H9 (cell line): ENCODE results near the gene SLC46A2. TPM values are rescaled to one million over a fixed set of nuclear protein-coding genes. Genes with fewer than 3 reads are reported as not detected.

Experiments
- DNase-seq: peaks from one replicate; pipeline ENCODE4 v3.0.0-alpha.2; 2017
- H2AFZ ChIP-seq: one replicate; pipeline ENCODE4 v1.6.1; 2013; ENCODE audit warnings: mild to moderate bottlenecking, low read length, control low read depth, moderate library complexity
- H2AK5ac ChIP-seq: 2 replicates; pipeline ENCODE4 v1.6.1; 2013; ENCODE audit warnings: low read length, control low read depth, mixed read lengths; ENCODE audit not compliant: insufficient read length
- H2BK120ac ChIP-seq: one replicate; pipeline ENCODE4 v1.6.1; 2013; ENCODE audit warnings: low read depth, mild to moderate bottlenecking, low read length, control low read depth, inconsistent platforms; ENCODE audit not compliant: poor library complexity, severe bottlenecking
- H2BK12ac ChIP-seq: 2 replicates; pipeline ENCODE4 v1.6.1; 2013; ENCODE audit warnings: low read length, control low read depth, mixed read lengths, low read depth; ENCODE audit not compliant: insufficient read length
- H2BK15ac ChIP-seq: 2 replicates; pipeline ENCODE4 v1.6.1; 2013; ENCODE audit warnings: low read depth, low read length, control low read depth
- H2BK20ac ChIP-seq: one replicate; pipeline ENCODE4 v1.6.1; 2013; ENCODE audit warnings: low read depth, mild to moderate bottlenecking, low read length, control low read depth, inconsistent platforms; ENCODE audit not compliant: poor library complexity, severe bottlenecking
- H2BK5ac ChIP-seq: 2 replicates; pipeline ENCODE4 v1.6.1; 2013; ENCODE audit warnings: low read length, control low read depth, mixed read lengths; ENCODE audit not compliant: insufficient read length
- H3K14ac ChIP-seq: 2 replicates; pipeline ENCODE4 v1.6.1; 2013; ENCODE audit warnings: low read length, control low read depth; ENCODE audit not compliant: insufficient read depth
- H3K18ac ChIP-seq: 2 replicates; pipeline ENCODE4 v1.6.1; 2013; ENCODE audit warnings: low read depth, mild to moderate bottlenecking, mixed read lengths, low read length, control low read depth; ENCODE audit not compliant: insufficient read length
- H3K23ac ChIP-seq: 2 replicates; pipeline ENCODE4 v1.6.1; 2013; ENCODE audit warnings: low read length, control low read depth, mixed read lengths, low read depth; ENCODE audit not compliant: insufficient read length
- H3K23me2 ChIP-seq: 2 replicates; pipeline ENCODE4 v1.6.1; 2013; ENCODE audit warnings: low read depth, mild to moderate bottlenecking, mixed read lengths, low read length, control low read depth; ENCODE audit not compliant: insufficient read length, poor library complexity, severe bottlenecking
- H3K27ac ChIP-seq: 2 replicates; pipeline ENCODE4 v1.5.1; 2013; ENCODE audit warnings: low read length, control low read depth, mixed read lengths, low read depth; ENCODE audit not compliant: insufficient read length
- H3K27me3 ChIP-seq: 2 replicates; pipeline ENCODE4 v1.6.1; 2013; ENCODE audit warnings: low read length, control low read depth, inconsistent platforms; ENCODE audit not compliant: insufficient read depth
- H3K4ac ChIP-seq: 2 replicates; pipeline ENCODE4 v1.6.1; 2013; ENCODE audit warnings: low read depth, mild to moderate bottlenecking, control low read depth, inconsistent platforms, low read length, moderate library complexity
- H3K4me1 ChIP-seq: 2 replicates; pipeline ENCODE4 v1.6.1; 2013; ENCODE audit warnings: low read length, control low read depth, inconsistent platforms; ENCODE audit not compliant: insufficient read depth
- H3K4me2 ChIP-seq: 2 replicates; pipeline ENCODE4 v1.6.1; 2013; ENCODE audit warnings: low read length, control low read depth, mixed read lengths; ENCODE audit not compliant: insufficient read length, insufficient read depth
- H3K56ac ChIP-seq: 2 replicates; pipeline ENCODE4 v1.6.1; 2013; ENCODE audit warnings: low read depth, mild to moderate bottlenecking, mixed read lengths, low read length, control low read depth; ENCODE audit not compliant: insufficient read length
- H3K79me1 ChIP-seq: 2 replicates; pipeline ENCODE4 v1.6.1; 2013; ENCODE audit warnings: low read depth, mild to moderate bottlenecking, moderate library complexity, low read length, control low read depth, inconsistent platforms; ENCODE audit not compliant: insufficient read depth, poor library complexity, severe bottlenecking
- H3K79me2 ChIP-seq: 2 replicates; pipeline ENCODE4 v1.6.1; 2013; ENCODE audit warnings: low read length, control low read depth, inconsistent platforms; ENCODE audit not compliant: insufficient read depth
- H3K9ac ChIP-seq: 2 replicates; pipeline ENCODE4 v1.6.1; 2013; ENCODE audit warnings: low read length, control low read depth, mixed read lengths; ENCODE audit not compliant: insufficient read length; ENCODE audit errors: extremely low read depth
- H3K9me3 ChIP-seq: one replicate; pipeline ENCODE4 v1.6.1; 2013; ENCODE audit warnings: low read depth, low read length, inconsistent platforms; ENCODE audit not compliant: control insufficient read depth
- H3T11ph ChIP-seq: one replicate; pipeline ENCODE4 v1.6.1; 2013; ENCODE audit warnings: mild to moderate bottlenecking, low read length, control low read depth, inconsistent platforms
- H4K20me1 ChIP-seq: one replicate; pipeline ENCODE4 v1.6.1; 2013; ENCODE audit not compliant: control insufficient read depth, insufficient read length, insufficient read depth
- H4K5ac ChIP-seq: 2 replicates; pipeline ENCODE4 v1.6.1; 2013; ENCODE audit warnings: low read depth, mild to moderate bottlenecking, mixed read lengths, low read length, control low read depth; ENCODE audit not compliant: insufficient read length
- H4K8ac ChIP-seq: replicated peaks from 2 replicates; pipeline ENCODE4 v1.6.1; 2013; ENCODE audit warnings: low read length, control low read depth, mixed read lengths, low read depth; ENCODE audit not compliant: insufficient read length
- H4K91ac ChIP-seq: 2 replicates; pipeline ENCODE4 v1.6.1; 2013; ENCODE audit warnings: low read depth, mild to moderate bottlenecking, moderate library complexity, mixed read lengths, low read length, control low read depth; ENCODE audit not compliant: insufficient read length
- H3K27ac Mint-ChIP-seq, 3 experiments: 2 replicates in 2 of 3; 3 replicates in 1 of 3; pipeline ENCODE4 v1.8.0; 2020 to 2021; ENCODE audit warnings: mixed read lengths in 3 of 3, mild to moderate bottlenecking in 1 of 3, moderate library complexity in 1 of 3
- H3K27me3 Mint-ChIP-seq: 2 replicates; pipeline ENCODE4 v1.8.0; 2021; ENCODE audit warnings: low read depth, mild to moderate bottlenecking, moderate library complexity, mixed read lengths
- H3K36me3 Mint-ChIP-seq, 3 experiments: 2 replicates in 2 of 3; 3 replicates in 1 of 3; pipeline ENCODE4 v1.8.0; 2020 to 2021; ENCODE audit warnings: low read depth in 3 of 3, mixed read lengths in 3 of 3; ENCODE audit not compliant: insufficient read depth in 1 of 3
- H3K4me1 Mint-ChIP-seq, 2 experiments: 2 replicates each; pipeline ENCODE4 v1.8.0; 2020; ENCODE audit warnings: mixed read lengths in 2 of 2
- H3K4me3 Mint-ChIP-seq, 2 experiments: 2 replicates in 1 of 2; 3 replicates in 1 of 2; pipeline ENCODE4 v1.8.0; 2020 to 2021; ENCODE audit warnings: mild to moderate bottlenecking in 2 of 2, mixed read lengths in 2 of 2, moderate library complexity in 1 of 2
- H3K9me3 Mint-ChIP-seq, 2 experiments: 2 replicates in 1 of 2; 3 replicates in 1 of 2; pipeline ENCODE4 v1.8.0; 2020; ENCODE audit warnings: mild to moderate bottlenecking in 2 of 2, mixed read lengths in 2 of 2, moderate library complexity in 1 of 2
- CTCF ChIP-seq: fragments of 200-600 bp; sonication (generic); conservative IDR thresholded peaks from 3 replicates; pipeline ENCODE4 v1.8.0; 2021; ENCODE audit warnings: antibody characterized with exemption, mild to moderate bottlenecking
- WGBS: extraction: QIAGEN DNeasy Blood & Tissue Kit; methylation state at CpG from one replicate; pipeline ENCODE4 v1.1.7; 2013; ENCODE audit warnings: missing lambda C conversion rate, low lambda C conversion rate, mixed read lengths; ENCODE audit not compliant: insufficient read length; ENCODE audit errors: extremely low coverage; 5-methylcytosine and 5-hydroxymethylcytosine counted together
- total RNA-seq: library from RNA; stranded (reverse); gene quantifications from 2 replicates; pipeline ENCODE4 v1.2.1, GENCODE V29; 2021

SLC46A2 gene
- total RNA-seq, 1 experiment from 2014 or later, result not detected

GRCh38 chr9:112842555-112842954 is 48.1 kb downstream of the SLC46A2 start:
- no peak overlapping the region for H3K4me3 Mint-ChIP-seq
- H3K23ac ChIP-seq, result no peak overlapping the region
- no peak overlapping the region for H4K91ac ChIP-seq
- H4K8ac ChIP-seq, result no peak overlapping the region
- no peak overlapping the region for H2BK5ac ChIP-seq
- H3K4me2 ChIP-seq, result no peak overlapping the region
- H3K36me3 Mint-ChIP-seq, result peaks cover 8 to 27% (median 18%) of the 10 kb centered on the region in 3 experiments; a peak in 6 of 7 replicates
- no peaks in the 10 kb centered on the region for H3K23me2 ChIP-seq
- H3K79me1 ChIP-seq, result no peaks in the 10 kb centered on the region
- no peaks in the 10 kb centered on the region for H3K9me3 ChIP-seq
- peaks cover 24 to 32% of the 10 kb centered on the region in 2 experiments for H3K4me1 Mint-ChIP-seq
- no peak overlapping the region for H3K18ac ChIP-seq
- no peaks in the 10 kb centered on the region for H3K27me3 Mint-ChIP-seq
- H3K4me1 ChIP-seq, result peaks cover 6% of the 10 kb centered on the region; the same call in 1 of the 2 replicates
- no peak overlapping the region for H3K4ac ChIP-seq
- no peak for TF ChIP-seq CTCF
- no peak overlapping the region for H2BK15ac ChIP-seq
- WGBS, result no CpG with 5 or more reads among the region's 4 CpGs
- H2BK120ac ChIP-seq, result no peak overlapping the region
- H4K5ac ChIP-seq, result no peak overlapping the region
- no peak overlapping the region for H3K56ac ChIP-seq
- H3K14ac ChIP-seq, result no peak overlapping the region
- H3T11ph ChIP-seq, result no peak overlapping the region
- no peaks in the 10 kb centered on the region for H4K20me1 ChIP-seq
- H2AFZ ChIP-seq, result no peak overlapping the region
- H3K79me2 ChIP-seq, result no peaks in the 10 kb centered on the region
- no peaks in the 10 kb centered on the region for H3K9me3 Mint-ChIP-seq
- no peak overlapping the region for H3K27ac ChIP-seq
- H3K9ac ChIP-seq, result no peak overlapping the region
- H2BK12ac ChIP-seq, result no peak overlapping the region
- no peak overlapping the region for H2BK20ac ChIP-seq
- H3K27ac Mint-ChIP-seq, result no peak overlapping the region
- no peak overlapping the region for H2AK5ac ChIP-seq
- DNase-seq, result no peak
- H3K27me3 ChIP-seq, result no peaks in the 10 kb centered on the region
